Fibroblast of lung (primary cell): ENCODE data around the gene NRDC. TPM values are rescaled to one million over a fixed set of nuclear protein-coding genes. Genes with fewer than 3 reads are reported as not detected.

Source experiments
- DNase-seq, 2 donors: peaks; one replicate each; pipeline versions ENCODE4 v3.0.0 to v3.0.0-alpha.2; 2010; ENCODE audit warnings: low read depth in 2 of 2
- H2AFZ ChIP-seq: 2 replicates; pipeline ENCODE4 v1.5.1; 2012; ENCODE audit warnings: low read length, control low read depth, inconsistent platforms
- H3K27ac ChIP-seq: 2 replicates; pipeline ENCODE4 v1.5.1; 2011; ENCODE audit warnings: low read length, control low read depth; ENCODE audit not compliant: insufficient read depth
- H3K27me3 ChIP-seq: 2 replicates; pipeline ENCODE4 v1.5.1; 2011; ENCODE audit warnings: mild to moderate bottlenecking, low read length; ENCODE audit not compliant: control insufficient read depth, insufficient read depth
- H3K36me3 ChIP-seq: 2 replicates; pipeline ENCODE4 v1.5.1; 2011; ENCODE audit warnings: low read length; ENCODE audit not compliant: control insufficient read depth, insufficient read depth
- H3K4me1 ChIP-seq: 2 replicates; pipeline ENCODE4 v1.5.1; 2011; ENCODE audit warnings: low read length; ENCODE audit not compliant: control insufficient read depth, insufficient read depth; ENCODE audit errors: extremely low read depth
- H3K4me2 ChIP-seq: 2 replicates; pipeline ENCODE4 v1.5.1; 2011; ENCODE audit warnings: low read length, control low read depth; ENCODE audit not compliant: insufficient read depth; ENCODE audit errors: extremely low read depth
- H3K4me3 ChIP-seq, 4 experiments: fragments of 200-600 bp in 1 of 4; sonication (generic) in 1 of 4; replicated peaks in 1 of 4; 2 replicates each; pipeline ENCODE4 v1.5.1; 2011 to 2016; ENCODE audit warnings: low read length in 4 of 4, low read depth in 3 of 4, mild to moderate bottlenecking in 3 of 4, control low read depth in 2 of 4, inconsistent platforms in 1 of 4, mixed read lengths in 1 of 4; ENCODE audit not compliant: insufficient read depth in 1 of 4; ENCODE audit errors: control extremely low read depth in 1 of 4
- H3K79me2 ChIP-seq: 2 replicates; pipeline ENCODE4 v1.5.1; 2012; ENCODE audit warnings: mild to moderate bottlenecking, low read length, inconsistent platforms; ENCODE audit not compliant: control insufficient read depth, insufficient read depth
- H3K9ac ChIP-seq: 2 replicates; pipeline ENCODE4 v1.5.1; 2011; ENCODE audit warnings: mild to moderate bottlenecking, low read length, control low read depth; ENCODE audit not compliant: insufficient read depth
- H3K9me3 ChIP-seq: 2 replicates; pipeline ENCODE4 v1.5.1; 2012; ENCODE audit warnings: low read depth, low read length; ENCODE audit not compliant: control insufficient read depth, insufficient read depth
- H4K20me1 ChIP-seq: 2 replicates; pipeline ENCODE4 v1.5.1; 2011; ENCODE audit warnings: low read length; ENCODE audit not compliant: control insufficient read depth, insufficient read depth; ENCODE audit errors: extremely low read depth
- EZH2 ChIP-seq: IDR thresholded peaks from 2 replicates; pipeline ENCODE4 v1.5.1; 2012; ENCODE audit warnings: low read length, control low read depth, mild to moderate bottlenecking; ENCODE audit errors: missing control alignments
- polyA plus RNA-seq, 2 donors: library from polyadenylated mRNA; depleted of rRNA in 1 of 2; stranded (reverse) in 1 of 2; unstranded in 1 of 2; fragments of >200 nt; gene quantifications; 2 replicates each; pipeline ENCODE4 v1.2.1, GENCODE V29; 2011 to 2012; ENCODE audit warnings: missing spikeins in 1 of 2
- total RNA-seq: library from RNA; depleted of rRNA; stranded (reverse); fragments of >200 nt; gene quantifications from 2 replicates; pipeline ENCODE4 v1.2.1, GENCODE V29; 2014
- TF ChIP-seq, protein P1 (sequence below), 2 donors: IDR thresholded peaks in 1 of 2; conservative IDR thresholded peaks in 1 of 2; 1 replicate in 1 of 2; 2 replicates in 1 of 2; pipeline ENCODE4 v1.5.1; 2011 to 2012; ENCODE audit warnings: low read length in 2 of 2, control low read depth in 1 of 2, inconsistent platforms in 1 of 2, low read depth in 1 of 2, mild to moderate bottlenecking in 1 of 2

Gene NRDC
- total and polyA plus RNA-seq, 2 donors (not counting 1 experiment from before 2014, with no cell fraction given) = 116 to 142 TPM

DNA sequence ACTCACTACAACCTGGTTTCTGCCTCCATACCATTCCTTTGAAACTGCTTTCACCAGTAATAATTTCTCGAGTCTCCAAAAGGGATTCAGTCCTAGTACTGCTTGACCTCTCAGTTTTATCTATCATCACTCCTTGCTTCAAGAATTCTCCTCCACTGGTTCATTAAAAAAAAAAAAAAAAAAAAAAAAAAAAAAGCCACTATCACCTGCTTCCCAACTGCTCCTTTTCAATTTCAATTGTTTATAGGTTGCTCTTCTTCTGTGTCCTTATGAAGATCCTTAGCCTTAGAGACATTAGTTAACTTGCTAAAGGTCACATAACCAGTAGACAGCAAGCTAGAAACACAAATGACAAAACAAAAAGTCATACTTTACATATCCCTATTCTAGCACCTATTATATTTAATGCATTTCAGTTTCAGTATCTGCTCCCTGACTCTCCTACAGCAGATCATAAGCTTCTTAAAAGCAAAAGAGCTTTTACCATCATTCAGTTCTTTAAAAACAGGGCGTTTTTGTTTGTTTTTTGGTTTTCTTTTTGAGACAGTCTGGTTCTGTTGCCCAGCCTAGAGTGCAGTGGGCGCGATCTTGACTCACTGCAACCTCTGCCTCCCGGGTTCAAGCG, 7.1 kb downstream of the NRDC start:
- no peak overlapping the region for H3K4me2 ChIP-seq
- H3K4me3 ChIP-seq = no peak overlapping the region
- no peak overlapping the region for H3K27ac ChIP-seq
- no peak overlapping the region for H2AFZ ChIP-seq
- H3K4me1 ChIP-seq = no peaks in the 10 kb centered on the region
- H3K27me3 ChIP-seq = no peaks in the 10 kb centered on the region
- H3K79me2 ChIP-seq = peaks cover 92% of the 10 kb centered on the region
- no peak overlapping the region for H3K9ac ChIP-seq
- H3K9me3 ChIP-seq = no peaks in the 10 kb centered on the region
- peaks cover 1% of the 10 kb centered on the region for H3K36me3 ChIP-seq
- no peak for DNase-seq
- no peak for TF ChIP-seq EZH2
- TF ChIP-seq, protein P1, sequence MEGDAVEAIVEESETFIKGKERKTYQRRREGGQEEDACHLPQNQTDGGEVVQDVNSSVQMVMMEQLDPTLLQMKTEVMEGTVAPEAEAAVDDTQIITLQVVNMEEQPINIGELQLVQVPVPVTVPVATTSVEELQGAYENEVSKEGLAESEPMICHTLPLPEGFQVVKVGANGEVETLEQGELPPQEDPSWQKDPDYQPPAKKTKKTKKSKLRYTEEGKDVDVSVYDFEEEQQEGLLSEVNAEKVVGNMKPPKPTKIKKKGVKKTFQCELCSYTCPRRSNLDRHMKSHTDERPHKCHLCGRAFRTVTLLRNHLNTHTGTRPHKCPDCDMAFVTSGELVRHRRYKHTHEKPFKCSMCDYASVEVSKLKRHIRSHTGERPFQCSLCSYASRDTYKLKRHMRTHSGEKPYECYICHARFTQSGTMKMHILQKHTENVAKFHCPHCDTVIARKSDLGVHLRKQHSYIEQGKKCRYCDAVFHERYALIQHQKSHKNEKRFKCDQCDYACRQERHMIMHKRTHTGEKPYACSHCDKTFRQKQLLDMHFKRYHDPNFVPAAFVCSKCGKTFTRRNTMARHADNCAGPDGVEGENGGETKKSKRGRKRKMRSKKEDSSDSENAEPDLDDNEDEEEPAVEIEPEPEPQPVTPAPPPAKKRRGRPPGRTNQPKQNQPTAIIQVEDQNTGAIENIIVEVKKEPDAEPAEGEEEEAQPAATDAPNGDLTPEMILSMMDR (conservative IDR thresholded peaks at IDR 0.05 in 1 of 2, IDR thresholded peaks at IDR 0.05 in 1 of 2; ENCODE audit: low read depth in 1 of 2, low read length in 2 of 2) = no peak
- no peaks in the 10 kb centered on the region for H4K20me1 ChIP-seq

DNA sequence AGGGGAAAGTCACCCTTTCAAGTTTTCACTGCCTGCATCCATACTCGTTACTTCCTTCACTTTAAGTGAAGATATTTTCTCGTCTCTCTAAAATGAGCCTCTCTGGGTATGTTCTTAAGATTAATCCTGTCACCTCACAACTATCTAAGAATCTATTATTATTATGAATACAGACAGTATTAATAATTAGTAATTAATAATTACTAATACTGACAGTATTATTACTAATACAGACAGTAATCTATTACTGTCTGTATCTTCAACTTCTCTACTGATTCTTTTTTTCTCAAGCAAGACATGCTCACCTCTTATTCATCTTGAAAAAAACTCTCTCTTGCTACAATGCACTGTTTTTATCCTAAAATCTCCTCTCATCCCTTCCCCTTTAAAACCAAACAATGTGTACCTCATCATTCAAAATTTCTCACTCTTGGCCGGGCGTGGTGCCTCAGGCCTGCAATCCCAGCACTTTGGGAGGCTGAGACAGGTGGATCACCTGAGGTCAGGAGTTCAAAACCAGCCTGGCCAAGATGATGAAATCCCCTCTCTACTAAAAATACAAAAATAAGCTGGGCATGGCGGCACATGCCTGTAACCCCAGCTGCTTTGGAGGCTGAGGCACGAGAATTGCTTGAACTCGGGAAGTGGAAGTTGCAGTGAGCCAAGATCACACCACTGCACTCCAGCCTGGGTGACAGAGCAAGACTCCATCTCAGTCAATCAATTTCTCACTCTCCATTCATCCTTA, 7.8 kb downstream of the NRDC start:
- H3K27ac ChIP-seq = no peak overlapping the region
- no peak overlapping the region for H3K4me3 ChIP-seq
- no peaks in the 10 kb centered on the region for H3K9me3 ChIP-seq
- H3K4me1 ChIP-seq = no peaks in the 10 kb centered on the region
- H2AFZ ChIP-seq = no peak overlapping the region
- peaks cover 91% of the 10 kb centered on the region for H3K79me2 ChIP-seq
- no peak overlapping the region for H3K9ac ChIP-seq
- H4K20me1 ChIP-seq = no peaks in the 10 kb centered on the region
- no peak for DNase-seq
- no peak overlapping the region for H3K4me2 ChIP-seq
- H3K27me3 ChIP-seq = no peaks in the 10 kb centered on the region
- peaks cover 1% of the 10 kb centered on the region for H3K36me3 ChIP-seq
- TF ChIP-seq, protein P1 (conservative IDR thresholded peaks at IDR 0.05 in 1 of 2, IDR thresholded peaks at IDR 0.05 in 1 of 2; ENCODE audit: low read depth in 1 of 2, low read length in 2 of 2) = no peak
- TF ChIP-seq EZH2 = no peak

DNA sequence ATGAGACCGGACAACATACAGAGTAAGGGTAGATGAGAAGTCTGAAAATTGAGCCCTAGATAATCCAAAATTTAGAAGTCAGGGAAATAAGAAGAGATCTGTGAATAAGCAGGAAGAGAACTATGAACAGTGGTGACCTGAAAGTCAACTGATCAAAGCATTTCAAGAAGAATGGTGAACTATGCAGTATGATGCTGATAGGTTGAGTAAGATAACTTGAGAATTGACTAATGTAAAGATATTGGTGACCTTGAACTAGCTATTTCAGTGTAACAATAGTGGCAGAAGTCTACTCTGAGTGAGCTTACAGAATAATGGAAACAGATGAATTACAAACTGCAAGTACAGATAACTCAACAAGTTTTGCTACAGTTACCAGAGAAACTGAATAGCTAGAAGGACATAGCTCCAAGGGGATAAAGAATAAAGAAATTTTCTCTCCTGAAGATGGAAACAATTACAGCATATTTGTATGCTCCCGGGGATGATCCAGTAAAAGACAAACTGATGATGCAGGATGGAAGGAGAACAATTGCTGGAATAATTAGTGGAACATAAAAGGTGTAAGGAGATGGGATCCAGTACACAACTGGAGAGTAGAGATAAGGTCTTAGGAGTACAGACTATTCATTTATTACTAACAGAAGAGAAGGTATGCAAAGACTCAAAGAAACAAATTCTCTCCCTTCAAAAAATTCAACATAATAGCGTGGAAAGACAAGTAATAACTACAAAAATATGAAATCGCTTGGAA, 10.9 kb downstream of the NRDC start:
- H3K79me2 ChIP-seq = peaks cover 77% of the 10 kb centered on the region
- no peaks in the 10 kb centered on the region for H4K20me1 ChIP-seq

More for the DNA sequence above, 10.9 kb downstream of the NRDC start:
- TF ChIP-seq, protein P1 (conservative IDR thresholded peaks at IDR 0.05 in 1 of 2, IDR thresholded peaks at IDR 0.05 in 1 of 2; ENCODE audit: low read depth in 1 of 2, low read length in 2 of 2) = no peak
- no peak for TF ChIP-seq EZH2
- H3K9me3 ChIP-seq = no peaks in the 10 kb centered on the region
- no peak overlapping the region for H2AFZ ChIP-seq
- no peak for DNase-seq
- H3K4me2 ChIP-seq = no peak overlapping the region
- no peak overlapping the region for H3K4me3 ChIP-seq
- H3K36me3 ChIP-seq = no peaks in the 10 kb centered on the region
- no peaks in the 10 kb centered on the region for H3K27me3 ChIP-seq
- H3K27ac ChIP-seq = no peak overlapping the region
- no peaks in the 10 kb centered on the region for H3K4me1 ChIP-seq
- H3K9ac ChIP-seq = no peak overlapping the region
